HCT116 (cell line): Measurements from ENCODE around the gene GPR78. TPM values are rescaled to one million over a fixed set of nuclear protein-coding genes. Genes with fewer than 3 reads are reported as not detected.

ENCODE experiments used
- ATAC-seq: fragments of 200-7000 bp; cut with Tn5 transposase; 2 replicates; pipeline ENCODE4 v1.9.1; 2020; ENCODE audit warnings: mild to moderate bottlenecking, moderate library complexity
- BruUV-seq: library from RNA; stranded (reverse); fragments of 400-500 nt; replicated peaks from 2 replicates; lab custom pipeline; 2021; lab: Mats Ljungman, UMichigan
- CTCF ChIA-PET: fragments of 300-600 bp; sonication (Branson Sonifier 250); formaldehyde crosslinking; loops from one replicate; lab custom pipeline; 2021; ENCODE audit warnings: antibody characterized with exemption; lab: Charles Lee
- POLR2A ChIA-PET: fragments of 300-600, 350-600 bp; sonication (Branson Sonifier 250); formaldehyde crosslinking; loops from one replicate; lab custom pipeline; 2021; ENCODE audit warnings: antibody characterized with exemption; lab: Charles Lee
- RAD21 ChIA-PET, 2 experiments: fragments of 300-600 bp; sonication (Branson Sonifier 250); formaldehyde crosslinking; loops; one replicate each; lab custom pipeline; 2023; ENCODE audit warnings: low total read pairs in 2 of 2; ENCODE audit not compliant: uncharacterized antibody in 2 of 2, unreplicated experiment in 2 of 2, low non-redundant PET in 1 of 2; lab: Charles Lee
- DNase-seq: peaks from one replicate; pipeline ENCODE4 v3.0.0-alpha.2; 2010; ENCODE audit warnings: low read depth, low spot score
- H2AFZ ChIP-seq: fragments of 200-600 bp; shearing (Covaris generic), sonication (generic); 2 replicates; pipeline ENCODE4 v1.6.1; 2017; ENCODE audit warnings: low read depth, mixed run types, mixed read lengths, antibody characterized with exemption, low read length; ENCODE audit not compliant: poor library complexity, severe bottlenecking
- H3K27ac ChIP-seq: 2 replicates; pipeline ENCODE4 v1.5.1; 2012; ENCODE audit warnings: low read depth, low read length
- H3K27me3 ChIP-seq: fragments of 200-600 bp; sonication (generic); 2 replicates; pipeline ENCODE4 v1.6.1; 2016; ENCODE audit warnings: mixed run types, low read length, mixed read lengths; ENCODE audit not compliant: insufficient read depth
- H3K36me3 ChIP-seq, 2 experiments: fragments of 200-500 bp in 1 of 2; fragments of 200-600 bp in 1 of 2; sonication (Bioruptor generic) in 1 of 2; sonication (generic) in 1 of 2; 2 replicates each; pipeline versions ENCODE4 v1.5.1 to v1.6.1; 2014 to 2016; ENCODE audit warnings: low read length in 2 of 2, inconsistent platforms in 1 of 2, mixed read lengths in 1 of 2, mixed run types in 1 of 2; ENCODE audit not compliant: insufficient read depth in 2 of 2, control insufficient read depth in 1 of 2
- H3K4me1 ChIP-seq, 2 experiments: fragments of 200-600 bp in 1 of 2; sonication (generic) in 1 of 2; 2 replicates each; pipeline versions ENCODE4 v1.5.1 to v1.6.1; 2012 to 2017; ENCODE audit warnings: low read length in 2 of 2, inconsistent platforms in 1 of 2, mild to moderate bottlenecking in 1 of 2, mixed read lengths in 1 of 2, mixed run types in 1 of 2, moderate library complexity in 1 of 2; ENCODE audit not compliant: insufficient read depth in 2 of 2, control insufficient read depth in 1 of 2
- H3K4me2 ChIP-seq: fragments of 200-600 bp; sonication (generic); 2 replicates; pipeline ENCODE4 v1.6.1; 2017; ENCODE audit warnings: mixed run types, low read length, mixed read lengths
- H3K4me3 ChIP-seq, 2 experiments: fragments of 200-600 bp in 1 of 2; sonication (generic) in 1 of 2; replicated peaks in 1 of 2; 2 replicates each; pipeline ENCODE4 v1.5.1; 2011 to 2016; ENCODE audit warnings: low read length in 2 of 2, control low read depth in 1 of 2, low read depth in 1 of 2, mild to moderate bottlenecking in 1 of 2, mixed read lengths in 1 of 2, mixed run types in 1 of 2
- H3K79me2 ChIP-seq: fragments of 200-600 bp; sonication (generic); 2 replicates; pipeline ENCODE4 v1.6.1; 2017; ENCODE audit warnings: mild to moderate bottlenecking, mixed run types, low read length, moderate library complexity, mixed read lengths; ENCODE audit not compliant: insufficient read depth
- H3K9ac ChIP-seq: fragments of 200-600 bp; sonication (generic); 2 replicates; pipeline ENCODE4 v1.6.1; 2016; ENCODE audit warnings: low read length, mixed read lengths
- H3K9me2 ChIP-seq: fragments of 200-600 bp; sonication (generic), shearing (Covaris generic); 2 replicates; pipeline ENCODE4 v1.6.1; 2017; ENCODE audit warnings: mixed run types, mild to moderate bottlenecking, moderate library complexity; ENCODE audit not compliant: insufficient read depth
- H3K9me3 ChIP-seq, 2 experiments: fragments of 200-500 bp in 1 of 2; fragments of 200-600 bp in 1 of 2; sonication (Bioruptor generic) in 1 of 2; sonication (generic) in 1 of 2; 2 replicates each; pipeline ENCODE4 v1.6.1; 2014 to 2017; ENCODE audit warnings: low read length in 2 of 2, mixed read lengths in 2 of 2, inconsistent platforms in 1 of 2, low read depth in 1 of 2, mild to moderate bottlenecking in 1 of 2, mixed run types in 1 of 2, moderate library complexity in 1 of 2; ENCODE audit not compliant: control insufficient read depth in 1 of 2, insufficient read depth in 1 of 2
- H4K20me1 ChIP-seq: fragments of 200-600 bp; sonication (generic), shearing (Covaris generic); 2 replicates; pipeline ENCODE4 v1.6.1; 2017; ENCODE audit warnings: mixed run types, mild to moderate bottlenecking, moderate library complexity; ENCODE audit not compliant: insufficient read depth
- CEBPB ChIP-seq: IDR thresholded peaks from 2 replicates; pipeline ENCODE4 v1.6.1; 2012; ENCODE audit warnings: low read depth
- EGR1 ChIP-seq: IDR thresholded peaks from 2 replicates; pipeline ENCODE4 v1.6.1; 2012; ENCODE audit warnings: low read depth
- EZH2 ChIP-seq: fragments of 200-600 bp; sonication (generic); IDR thresholded peaks from 2 replicates; pipeline ENCODE4 v1.6.1; 2017; ENCODE audit warnings: antibody characterized with exemption, mixed run types
- EZH2phosphoT487 ChIP-seq: fragments of 200-600 bp; IDR thresholded peaks from 2 replicates; pipeline ENCODE4 v1.6.1; 2018; ENCODE audit warnings: antibody characterized with exemption, borderline replicate concordance
- JUND ChIP-seq: IDR thresholded peaks from 2 replicates; pipeline ENCODE4 v1.6.1; 2012
- POLR2A ChIP-seq: IDR thresholded peaks from 2 replicates; pipeline ENCODE4 v1.7.0; 2011; ENCODE audit warnings: borderline replicate concordance; ENCODE audit not compliant: insufficient read depth, insufficient read length; ENCODE audit errors: extremely low read depth
- POLR2AphosphoS5 ChIP-seq: IDR thresholded peaks from 2 replicates; pipeline ENCODE4 v1.6.1; 2011; ENCODE audit warnings: mild to moderate bottlenecking, low read depth, low read length, moderate library complexity
- SRF ChIP-seq: IDR thresholded peaks from 2 replicates; pipeline ENCODE4 v1.6.1; 2012; ENCODE audit warnings: low read depth
- TCF7L2 ChIP-seq: IDR thresholded peaks from 2 replicates; pipeline ENCODE4 v1.7.0; 2011; ENCODE audit warnings: borderline replicate concordance, inconsistent platforms; ENCODE audit not compliant: insufficient read depth, insufficient read length; ENCODE audit errors: extremely low read depth
- ZNF274 ChIP-seq: fragments of 200-500 bp; sonication (Bioruptor generic); IDR thresholded peaks from 2 replicates; pipeline ENCODE4 v1.6.1; 2014; ENCODE audit warnings: mild to moderate bottlenecking, low read depth, low read length, inconsistent platforms
- intact Hi-C: fragments of 100-400 bp; cut with micrococcal nuclease; formaldehyde crosslinking; loops from 2 replicates; pipeline ENCODE4 v1.10.0; 2022
- total RNA-seq: library from RNA; stranded (reverse); gene quantifications from one replicate; pipeline ENCODE4 v1.2.1, GENCODE V29; 2021; ENCODE audit not compliant: unreplicated experiment
- TF ChIP-seq, protein P1 (sequence below): IDR thresholded peaks from 2 replicates; pipeline ENCODE4 v1.6.1; 2011; ENCODE audit warnings: mild to moderate bottlenecking, low read length, moderate library complexity; ENCODE audit not compliant: insufficient replicate concordance; ENCODE audit errors: extremely low read depth
- TF ChIP-seq, protein P2 (sequence below): IDR thresholded peaks from 2 replicates; pipeline ENCODE4 v1.6.1; 2012
- TF ChIP-seq, protein P3 (sequence below), 3 experiments: fragments of 200-600 bp in 1 of 3; sonication (generic) in 1 of 3; IDR thresholded peaks in 2 of 3; conservative IDR thresholded peaks in 1 of 3; 2 replicates each; pipeline ENCODE4 v1.5.1; 2012 to 2017; ENCODE audit warnings: low read depth in 2 of 3, low read length in 2 of 3, antibody characterized with exemption in 1 of 3, borderline replicate concordance in 1 of 3, control low read depth in 1 of 3, mild to moderate bottlenecking in 1 of 3, mixed read lengths in 1 of 3, mixed run types in 1 of 3, moderate library complexity in 1 of 3; ENCODE audit not compliant: insufficient read depth in 1 of 3

GPR78 gene
- total RNA-seq, 1 experiment from 2014 or later, result not detected

DNA sequence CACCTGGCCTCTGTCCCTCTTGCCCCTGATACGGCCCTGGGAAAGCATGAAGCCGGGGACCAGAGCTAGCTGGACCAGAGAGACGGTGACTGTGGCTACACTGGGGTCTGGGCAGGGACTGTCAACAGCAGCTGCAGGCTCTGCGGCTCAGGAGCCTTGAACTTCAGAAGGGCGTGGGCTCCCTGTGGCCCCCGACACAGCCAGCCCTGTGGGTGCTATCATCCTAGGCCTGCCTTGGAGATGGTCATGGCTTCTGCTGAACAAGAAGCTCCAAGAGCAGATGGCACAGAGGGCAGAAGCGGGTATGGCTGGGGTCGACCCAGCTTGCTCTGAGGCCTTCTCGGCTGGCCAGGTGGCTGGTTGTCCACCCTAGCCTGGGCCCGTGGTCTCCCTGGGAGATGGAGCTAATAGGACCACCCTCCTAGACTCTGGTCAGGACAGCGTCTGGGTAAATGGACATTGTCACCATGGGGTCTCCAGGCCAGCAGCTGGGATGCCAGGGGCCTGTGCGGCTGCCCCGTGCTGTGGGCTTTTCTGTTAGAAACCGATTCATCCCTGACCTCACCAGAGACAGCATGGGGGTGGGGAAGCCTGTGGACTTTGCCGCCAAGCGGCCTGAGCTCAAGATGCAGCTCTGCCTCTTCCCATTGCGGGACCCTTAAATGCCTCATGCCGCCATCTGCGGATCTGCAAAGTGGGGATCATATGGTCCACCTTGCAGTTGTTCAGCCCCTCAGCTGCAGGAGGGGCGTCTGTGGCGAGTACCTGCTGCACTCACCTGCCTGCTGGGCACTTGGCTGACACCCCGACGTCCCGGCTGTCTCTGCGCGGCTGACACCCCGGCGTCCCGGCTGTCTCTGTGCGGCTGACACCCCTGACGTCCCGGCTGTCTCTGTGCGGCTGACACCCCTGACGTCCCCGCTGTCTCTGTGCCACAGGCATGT is 33.5 kb downstream of the GPR78 start (continued):
- TF ChIP-seq, protein P1, sequence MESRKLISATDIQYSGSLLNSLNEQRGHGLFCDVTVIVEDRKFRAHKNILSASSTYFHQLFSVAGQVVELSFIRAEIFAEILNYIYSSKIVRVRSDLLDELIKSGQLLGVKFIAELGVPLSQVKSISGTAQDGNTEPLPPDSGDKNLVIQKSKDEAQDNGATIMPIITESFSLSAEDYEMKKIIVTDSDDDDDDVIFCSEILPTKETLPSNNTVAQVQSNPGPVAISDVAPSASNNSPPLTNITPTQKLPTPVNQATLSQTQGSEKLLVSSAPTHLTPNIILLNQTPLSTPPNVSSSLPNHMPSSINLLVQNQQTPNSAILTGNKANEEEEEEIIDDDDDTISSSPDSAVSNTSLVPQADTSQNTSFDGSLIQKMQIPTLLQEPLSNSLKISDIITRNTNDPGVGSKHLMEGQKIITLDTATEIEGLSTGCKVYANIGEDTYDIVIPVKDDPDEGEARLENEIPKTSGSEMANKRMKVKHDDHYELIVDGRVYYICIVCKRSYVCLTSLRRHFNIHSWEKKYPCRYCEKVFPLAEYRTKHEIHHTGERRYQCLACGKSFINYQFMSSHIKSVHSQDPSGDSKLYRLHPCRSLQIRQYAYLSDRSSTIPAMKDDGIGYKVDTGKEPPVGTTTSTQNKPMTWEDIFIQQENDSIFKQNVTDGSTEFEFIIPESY, result no peak
- TF ChIP-seq POLR2AphosphoS5, result no peak
- no peak for TF ChIP-seq JUND
- TF ChIP-seq ZNF274, result no peak

DNA sequence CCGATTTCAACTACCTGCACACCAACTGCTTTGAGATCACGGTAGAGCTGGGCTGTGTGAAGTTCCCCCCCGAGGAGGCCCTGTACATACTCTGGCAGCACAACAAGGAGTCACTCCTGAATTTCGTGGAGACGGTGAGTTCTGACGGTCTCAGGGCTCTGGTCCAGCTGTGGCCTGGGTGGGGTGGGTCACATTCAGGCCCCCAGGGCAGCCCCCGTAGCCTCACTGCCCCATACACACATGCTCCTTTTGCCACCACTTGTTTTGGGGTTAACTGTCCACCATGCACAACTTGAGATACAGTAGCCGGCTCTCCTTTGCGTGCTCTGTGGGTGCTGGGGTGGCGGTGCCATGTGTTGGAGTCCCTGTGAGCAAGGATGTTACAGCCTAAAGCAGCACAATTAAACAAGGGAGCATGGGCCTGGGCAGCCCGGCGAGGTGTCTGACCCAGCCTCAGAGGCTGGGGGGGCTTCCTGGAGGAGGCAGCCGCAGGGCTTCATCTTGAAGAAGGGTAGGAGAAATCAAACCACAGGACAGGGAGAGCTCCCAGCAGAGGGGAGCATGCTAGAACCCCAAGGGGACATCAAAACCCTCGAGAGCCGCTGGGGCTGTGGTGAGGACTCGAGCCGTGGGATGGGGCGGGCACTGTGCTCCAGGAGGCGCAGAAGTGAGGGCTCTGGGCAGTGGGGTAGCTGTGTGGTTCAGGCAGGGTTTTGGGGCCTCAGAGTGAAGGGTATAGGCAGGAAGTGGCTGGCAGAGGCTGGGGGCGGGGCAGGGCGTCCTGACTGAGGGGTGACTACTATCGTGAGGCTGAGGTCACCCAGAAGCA is 34.4 kb downstream of the GPR78 start:
- ChIA-PET CTCF (no interaction called here), RAD21 (no interaction called here), POLR2A (no interaction called here)
- Histone ChIP-seq H3K4me3 (no peak overlapping the region), H3K27me3 (no peaks in the 10 kb centered on the region), H3K27ac (no peak overlapping the region), H3K9me2 (no peaks in the 10 kb centered on the region), H3K4me1 (no peaks in the 10 kb centered on the region), H3K36me3 (no peaks in the 10 kb centered on the region), H3K9ac (no peak overlapping the region), H2AFZ (no peak overlapping the region), H3K79me2 (no peaks in the 10 kb centered on the region), H4K20me1 (no peaks in the 10 kb centered on the region), H3K4me2 (no peak overlapping the region), H3K9me3 (no peaks in the 10 kb centered on the region)
- DNase-seq (no peak), ATAC-seq (no peak)
- intact Hi-C loops, result no loop called here
- BruUV-seq, result no TSS peak
- TF ChIP-seq CEBPB (no peak), EGR1 (no peak), SRF (no peak), TCF7L2 (no peak), JUND (no peak), POLR2A (no peak), EZH2 (no peak), ZNF274 (no peak), EZH2phosphoT487 (no peak), POLR2AphosphoS5 (no peak)
- TF ChIP-seq, protein P2, sequence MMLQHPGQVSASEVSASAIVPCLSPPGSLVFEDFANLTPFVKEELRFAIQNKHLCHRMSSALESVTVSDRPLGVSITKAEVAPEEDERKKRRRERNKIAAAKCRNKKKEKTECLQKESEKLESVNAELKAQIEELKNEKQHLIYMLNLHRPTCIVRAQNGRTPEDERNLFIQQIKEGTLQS, result no peak
- TF ChIP-seq, protein P1, result no peak
- TF ChIP-seq, protein P3, sequence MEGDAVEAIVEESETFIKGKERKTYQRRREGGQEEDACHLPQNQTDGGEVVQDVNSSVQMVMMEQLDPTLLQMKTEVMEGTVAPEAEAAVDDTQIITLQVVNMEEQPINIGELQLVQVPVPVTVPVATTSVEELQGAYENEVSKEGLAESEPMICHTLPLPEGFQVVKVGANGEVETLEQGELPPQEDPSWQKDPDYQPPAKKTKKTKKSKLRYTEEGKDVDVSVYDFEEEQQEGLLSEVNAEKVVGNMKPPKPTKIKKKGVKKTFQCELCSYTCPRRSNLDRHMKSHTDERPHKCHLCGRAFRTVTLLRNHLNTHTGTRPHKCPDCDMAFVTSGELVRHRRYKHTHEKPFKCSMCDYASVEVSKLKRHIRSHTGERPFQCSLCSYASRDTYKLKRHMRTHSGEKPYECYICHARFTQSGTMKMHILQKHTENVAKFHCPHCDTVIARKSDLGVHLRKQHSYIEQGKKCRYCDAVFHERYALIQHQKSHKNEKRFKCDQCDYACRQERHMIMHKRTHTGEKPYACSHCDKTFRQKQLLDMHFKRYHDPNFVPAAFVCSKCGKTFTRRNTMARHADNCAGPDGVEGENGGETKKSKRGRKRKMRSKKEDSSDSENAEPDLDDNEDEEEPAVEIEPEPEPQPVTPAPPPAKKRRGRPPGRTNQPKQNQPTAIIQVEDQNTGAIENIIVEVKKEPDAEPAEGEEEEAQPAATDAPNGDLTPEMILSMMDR (IDR thresholded peaks at IDR 0.05 in 2 of 3, conservative IDR thresholded peaks at IDR 0.05 in 1 of 3; ENCODE audit: borderline replicate concordance in 1 of 3, insufficient read depth in 1 of 3, low read depth in 2 of 3, low read length in 2 of 3), result no peak
